H1 (cell line): ENCODE measurements around the gene CAPN8. TPM values are rescaled to one million over a fixed set of nuclear protein-coding genes. Genes with fewer than 3 reads are reported as not detected.

Experiments used
- CTCF ChIA-PET: fragments of 300-600 bp; sonication (Branson Sonifier 250); formaldehyde crosslinking; loops from one replicate; lab custom pipeline; 2021; ENCODE audit not compliant: partially characterized antibody; lab: Charles Lee
- POLR2A ChIA-PET: fragments of 300-600 bp; sonication (Branson Sonifier 250); formaldehyde crosslinking; loops from one replicate; lab custom pipeline; 2021; ENCODE audit warnings: inconsistent platforms; ENCODE audit not compliant: partially characterized antibody; lab: Charles Lee
- DNase-seq, 2 experiments: peaks; one replicate each; pipeline versions ENCODE4 v3.0.0 to v3.0.0-alpha.2; 2010 to 2022; ENCODE audit warnings: low spot score in 2 of 2, low read depth in 1 of 2, mixed read lengths in 1 of 2
- FAIRE-seq: peaks from 2 replicates; lab custom pipeline; 2011; peaks lifted over from hg19 to GRCh38; lab: Jason Lieb, UNC
- H2AFZ ChIP-seq: 2 replicates; pipeline ENCODE4 v1.8.1; 2012; ENCODE audit warnings: low read length, inconsistent platforms
- H2AK5ac ChIP-seq: 2 replicates; pipeline ENCODE4 v1.6.1; 2013; ENCODE audit warnings: low read depth, low read length
- H2BK120ac ChIP-seq: replicated peaks from 2 replicates; pipeline ENCODE3; 2013; ENCODE audit warnings: low read depth, low read length, inconsistent platforms
- H2BK12ac ChIP-seq: 2 replicates; pipeline ENCODE4 v1.6.1; 2013; ENCODE audit warnings: low read depth, low read length
- H2BK15ac ChIP-seq: 2 replicates; pipeline ENCODE4 v1.6.1; 2013; ENCODE audit warnings: low read length
- H2BK20ac ChIP-seq: 2 replicates; pipeline ENCODE4 v1.6.1; 2013; ENCODE audit warnings: low read length
- H2BK5ac ChIP-seq: 2 replicates; pipeline ENCODE4 v1.6.1; 2013; ENCODE audit warnings: low read depth, low read length
- H3K14ac ChIP-seq: 2 replicates; pipeline ENCODE4 v1.6.1; 2013; ENCODE audit warnings: inconsistent platforms; ENCODE audit not compliant: insufficient read length
- H3K18ac ChIP-seq: 2 replicates; pipeline ENCODE4 v1.6.1; 2013; ENCODE audit warnings: low read length; ENCODE audit errors: extremely low read depth
- H3K23ac ChIP-seq: 2 replicates; pipeline ENCODE4 v1.6.1; 2013; ENCODE audit warnings: inconsistent platforms; ENCODE audit not compliant: insufficient read length
- H3K23me2 ChIP-seq: 2 replicates; pipeline ENCODE4 v1.6.1; 2013; ENCODE audit warnings: low read depth, low read length
- H3K27ac ChIP-seq: 2 replicates; pipeline ENCODE4 v1.6.1; 2011; ENCODE audit warnings: low read depth, low read length, inconsistent platforms
- H3K27me3 ChIP-seq, 4 experiments: replicated peaks in 1 of 4; 1 replicate in 1 of 4; 2 replicates in 3 of 4; pipeline versions ENCODE4 v1.6.1 to v1.8.1; 2011 to 2013; ENCODE audit warnings: low read length in 3 of 4, mild to moderate bottlenecking in 3 of 4, inconsistent platforms in 2 of 4, mixed read lengths in 2 of 4, moderate library complexity in 1 of 4; ENCODE audit not compliant: control insufficient read depth in 3 of 4, insufficient read depth in 3 of 4; ENCODE audit errors: extremely low read depth in 1 of 4
- H3K36me3 ChIP-seq, 4 experiments: 2 replicates each; pipeline versions ENCODE4 v1.6.1 to v1.8.1; 2011 to 2013; ENCODE audit warnings: mild to moderate bottlenecking in 4 of 4, low read length in 3 of 4, moderate library complexity in 2 of 4, control low read depth in 1 of 4, inconsistent platforms in 1 of 4; ENCODE audit not compliant: insufficient read depth in 4 of 4, control insufficient read depth in 2 of 4
- H3K4ac ChIP-seq: replicated peaks from 2 replicates; pipeline ENCODE3; 2013; ENCODE audit warnings: low read length, low read depth, mixed read lengths, inconsistent platforms; ENCODE audit not compliant: insufficient read length
- H3K4me1 ChIP-seq, 4 experiments: replicated peaks in 1 of 4; 1 replicate in 1 of 4; 2 replicates in 3 of 4; pipeline versions ENCODE4 v1.6.1 to v1.8.1; 2011 to 2013; ENCODE audit warnings: low read length in 3 of 4, inconsistent platforms in 2 of 4, mixed read lengths in 1 of 4; ENCODE audit not compliant: insufficient read depth in 4 of 4, control insufficient read depth in 3 of 4
- H3K4me2 ChIP-seq, 2 experiments: 2 replicates each; pipeline versions ENCODE4 v1.6.1 to v1.8.1; 2011 to 2013; ENCODE audit warnings: low read depth in 2 of 2, low read length in 2 of 2, control low read depth in 1 of 2, inconsistent platforms in 1 of 2, mild to moderate bottlenecking in 1 of 2; ENCODE audit not compliant: insufficient read depth in 1 of 2
- H3K4me3 ChIP-seq, 4 experiments: fragments of 200-600, 300-600 bp in 1 of 4; sonication (generic), shearing (Covaris generic), sonication (Bioruptor Twin) in 1 of 4; 2 replicates each; pipeline versions ENCODE4 v1.5.1 to v1.8.1; 2011 to 2016; ENCODE audit warnings: low read length in 4 of 4, low read depth in 3 of 4, control low read depth in 2 of 4, inconsistent platforms in 2 of 4, mild to moderate bottlenecking in 2 of 4, mixed read lengths in 1 of 4, moderate library complexity in 1 of 4; ENCODE audit not compliant: insufficient read depth in 2 of 4; ENCODE audit errors: extremely low read depth in 1 of 4
- H3K56ac ChIP-seq: replicated peaks from 2 replicates; pipeline ENCODE3; 2013; ENCODE audit warnings: low read depth, mild to moderate bottlenecking, mixed read lengths, low read length, inconsistent platforms; ENCODE audit not compliant: insufficient read length
- H3K79me1 ChIP-seq: 2 replicates; pipeline ENCODE4 v1.6.1; 2013; ENCODE audit warnings: low read depth, low read length, control low read depth
- H3K79me2 ChIP-seq, 2 experiments: 2 replicates each; pipeline versions ENCODE4 v1.6.1 to v1.8.1; 2012 to 2013; ENCODE audit warnings: low read length in 2 of 2, mild to moderate bottlenecking in 2 of 2, inconsistent platforms in 1 of 2; ENCODE audit not compliant: insufficient read depth in 2 of 2, control insufficient read depth in 1 of 2
- H3K9ac ChIP-seq, 4 experiments: replicated peaks in 1 of 4; 1 replicate in 1 of 4; 2 replicates in 3 of 4; pipeline versions ENCODE4 v1.6.1 to v1.8.1; 2011 to 2013; ENCODE audit warnings: low read depth in 3 of 4, low read length in 3 of 4, control low read depth in 2 of 4, mild to moderate bottlenecking in 2 of 4, moderate library complexity in 2 of 4, inconsistent platforms in 1 of 4; ENCODE audit errors: extremely low read depth in 1 of 4
- H3K9me3 ChIP-seq, 2 experiments: 2 replicates each; pipeline versions ENCODE4 v1.6.1 to v1.8.1; 2012 to 2013; ENCODE audit warnings: mild to moderate bottlenecking in 2 of 2, moderate library complexity in 2 of 2, control low read depth in 1 of 2, inconsistent platforms in 1 of 2, low read depth in 1 of 2, low read length in 1 of 2, mixed read lengths in 1 of 2; ENCODE audit not compliant: insufficient read depth in 2 of 2
- H4K20me1 ChIP-seq, 2 experiments: replicated peaks in 1 of 2; 2 replicates each; pipeline versions ENCODE3 to v1.8.1; 2011 to 2013; ENCODE audit warnings: inconsistent platforms in 2 of 2, low read length in 2 of 2, mild to moderate bottlenecking in 1 of 2; ENCODE audit not compliant: insufficient read depth in 2 of 2, control insufficient read depth in 1 of 2
- H4K5ac ChIP-seq: 2 replicates; pipeline ENCODE4 v1.6.1; 2013; ENCODE audit warnings: low read length, low read depth, mixed read lengths, inconsistent platforms; ENCODE audit not compliant: insufficient read length
- H4K8ac ChIP-seq: 2 replicates; pipeline ENCODE4 v1.8.0; 2013; ENCODE audit warnings: mild to moderate bottlenecking, moderate library complexity, low read length, inconsistent platforms; ENCODE audit not compliant: insufficient read depth; ENCODE audit errors: extremely low read depth
- H4K91ac ChIP-seq: replicated peaks from 2 replicates; pipeline ENCODE3; 2013; ENCODE audit warnings: low read length, mixed read lengths, inconsistent platforms; ENCODE audit not compliant: insufficient read length
- ASH2L ChIP-seq: fragments of 200-600, 300-600 bp; sonication (generic); IDR thresholded peaks from one replicate; pipeline ENCODE4 v1.7.1; 2017; ENCODE audit warnings: low read length
- BCL11A ChIP-seq, 2 experiments: IDR thresholded peaks; one replicate each; pipeline ENCODE4 v1.6.1; 2011; ENCODE audit warnings: low read depth in 2 of 2, low read length in 2 of 2, mild to moderate bottlenecking in 2 of 2
- CEBPB ChIP-seq: IDR thresholded peaks from 2 replicates; pipeline ENCODE4 v1.6.1; 2012; ENCODE audit warnings: low read depth, low read length
- CHD1 ChIP-seq: IDR thresholded peaks from 2 replicates; pipeline ENCODE4 v1.6.1; 2012; ENCODE audit warnings: low read depth, low read length, improper control_type of control experiment
- CTBP2 ChIP-seq: IDR thresholded peaks from 2 replicates; pipeline ENCODE4 v1.7.0; 2011; ENCODE audit warnings: borderline replicate concordance, mild to moderate bottlenecking, moderate library complexity, mixed read lengths, low read length; ENCODE audit not compliant: insufficient read depth, insufficient read length
- CTCF ChIP-seq, 3 experiments: IDR thresholded peaks; 1 replicate in 2 of 3; 2 replicates in 1 of 3; pipeline versions ENCODE4 v1.5.1 to v1.6.1; 2011; ENCODE audit warnings: low read length in 3 of 3, mild to moderate bottlenecking in 3 of 3, inconsistent platforms in 2 of 3, low read depth in 1 of 3, moderate library complexity in 1 of 3; ENCODE audit not compliant: insufficient read depth in 1 of 3; ENCODE audit errors: control extremely low read depth in 1 of 3
- EGR1 ChIP-seq: IDR thresholded peaks from 2 replicates; pipeline ENCODE4 v1.6.1; 2011; ENCODE audit warnings: low read depth, low read length, borderline replicate concordance
- FOSL1 ChIP-seq: IDR thresholded peaks from 2 replicates; pipeline ENCODE4 v1.6.1; 2011; ENCODE audit warnings: mild to moderate bottlenecking, low read depth, low read length, moderate library complexity; ENCODE audit not compliant: insufficient read depth
- HDAC6 ChIP-seq: IDR thresholded peaks from one replicate; pipeline ENCODE4 v1.7.1; 2012; ENCODE audit warnings: low read depth, mild to moderate bottlenecking, inconsistent platforms, low read length, moderate library complexity
- KDM1A ChIP-seq: fragments of 200-600, 300-600 bp; sonication (generic); IDR thresholded peaks from 2 replicates; pipeline ENCODE4 v1.7.1; 2016; ENCODE audit warnings: mild to moderate bottlenecking, low read length, borderline replicate concordance
- MAX ChIP-seq: IDR thresholded peaks from 2 replicates; pipeline ENCODE4 v1.6.1; 2012; ENCODE audit warnings: inconsistent platforms
- NRF1 ChIP-seq: IDR thresholded peaks from 2 replicates; pipeline ENCODE4 v1.6.1; 2011; ENCODE audit warnings: mild to moderate bottlenecking, low read depth, low read length, improper control_type of control experiment
- WGBS, 2 experiments: shearing (Covaris generic) in 1 of 2; methylation state at CpG; one replicate each; pipeline versions ENCODE4 v1.1.6 to v1.1.7; 2013 to 2015; ENCODE audit warnings: low lambda C conversion rate in 2 of 2, mixed read lengths in 2 of 2, inconsistent platforms in 1 of 2, low coverage in 1 of 2, missing lambda C conversion rate in 1 of 2; ENCODE audit not compliant: insufficient replicate concordance in 2 of 2, insufficient coverage in 1 of 2, insufficient read length in 1 of 2; ENCODE audit errors: extremely low coverage in 1 of 2, missing lambda C conversion rate in 1 of 2; 5-methylcytosine and 5-hydroxymethylcytosine counted together
- polyA plus RNA-seq, 7 experiments: library from polyadenylated mRNA; depleted of rRNA in 3 of 7; stranded (reverse) in 5 of 7; unstranded in 2 of 7; fragments of >200 nt in 5 of 7; fragments of 200-250 nt in 2 of 7; gene quantifications; 1 replicate in 5 of 7; 2 replicates in 1 of 7; 4 replicates in 1 of 7; pipeline versions ENCODE4 v1.2.1 to v1.2.3, GENCODE V29; 2011 to 2013; ENCODE audit warnings: missing spikeins in 2 of 7, mixed read lengths in 2 of 7
- total RNA-seq: library from RNA; stranded (reverse); fragmentation: NEBNext Ultra II Directional; extraction: Animal tissue kit (Norgen Biotek cat#: 25700); gene quantifications from 2 replicates; pipeline ENCODE4 v1.2.1, GENCODE V29; 2021

The CAPN8 gene
- total and polyA plus RNA-seq, 2 of the 8 experiments (the other 6 are each of a cell fraction or from before 2014, with no cell fraction given) = 0.20 to 0.26 TPM

GRCh38 chr1:223631473-223631872, 34.0 kb downstream of the CAPN8 start:
- H3K14ac ChIP-seq = no peak overlapping the region
- no peak overlapping the region for H2AFZ ChIP-seq
- H3K23me2 ChIP-seq = 0 out of 2 replicates have a peak, but pooled peaks cover 2% of the 10 kb centered on the region
- H3K4me2 ChIP-seq = no peak overlapping the region
- no peak overlapping the region for H2BK120ac ChIP-seq
- H3K23ac ChIP-seq = no peak overlapping the region
- 20% methylated on average over 2 of the region's 2 CpGs; no CpG with 5 or more reads in 1 of the 2 experiments for WGBS, 2 experiments
- no peaks in the 10 kb centered on the region for H4K20me1 ChIP-seq
- H2BK12ac ChIP-seq = no peak overlapping the region
- no peak for TF ChIP-seq CEBPB
- no peak for TF ChIP-seq NRF1
- TF ChIP-seq BCL11A (IDR thresholded peaks at IDR 0.05; ENCODE audit: low read depth in 2 of 2, low read length in 2 of 2) = no peak
- no peak for TF ChIP-seq KDM1A
- no peak for TF ChIP-seq HDAC6
- TF ChIP-seq EGR1 = no peak
- TF ChIP-seq FOSL1 = no peak
- TF ChIP-seq ASH2L = no peak
- no peak for TF ChIP-seq CHD1
- TF ChIP-seq MAX = no peak
- TF ChIP-seq CTBP2 = no peak
- no peak for TF ChIP-seq CTCF (IDR thresholded peaks at IDR 0.05; ENCODE audit: control extremely low read depth in 1 of 3, insufficient read depth in 1 of 3, low read depth in 1 of 3, low read length in 3 of 3)
- no peak overlapping the region for H3K18ac ChIP-seq
- H2BK15ac ChIP-seq = no peak overlapping the region
- no peak overlapping the region for H3K27ac ChIP-seq
- H3K9me3 ChIP-seq = peaks cover 0 to 3% of the 10 kb centered on the region in 2 experiments; a peak in 1 of 4 replicates
- H3K36me3 ChIP-seq = no peaks in the 10 kb centered on the region
- CTCF ChIA-PET = interaction anchor here (0.9 to 2.3 kb wide), 12 partner anchors 10 to 99 kb away, joined by 3 to 10 read pairs (median 4); no protein-coding TSS in a partner anchor
- no peak overlapping the region for H3K9ac ChIP-seq
- no peak overlapping the region for H4K91ac ChIP-seq
- DNase-seq (no peak), FAIRE-seq (no peak)
- H3K4me1 ChIP-seq = 0 out of 7 replicates have a peak, but pooled peaks cover 0 to 4% (median 0%) of the 10 kb centered on the region in 4 experiments
- POLR2A ChIA-PET = no interaction called here
- no peak overlapping the region; the same call in 1 of the 2 replicates for H4K8ac ChIP-seq
- H3K56ac ChIP-seq = no peak overlapping the region
- H2BK5ac ChIP-seq = no peak overlapping the region
- no peak overlapping the region for H4K5ac ChIP-seq
- no peak overlapping the region for H2BK20ac ChIP-seq
- no peak overlapping the region for H3K4me3 ChIP-seq
- no peak overlapping the region for H3K4ac ChIP-seq
- H3K79me1 ChIP-seq = no peaks in the 10 kb centered on the region
- H3K27me3 ChIP-seq = no peaks in the 10 kb centered on the region
- no peaks in the 10 kb centered on the region for H3K79me2 ChIP-seq
- H2AK5ac ChIP-seq = no peak overlapping the region
